Activated CD8-positive, alpha-beta memory T cell treated with anti-CD3 and anti-CD28 coated beads for 4 hours (primary cell): Measurements from ENCODE around the gene TNNI3K.

Experiments
- DNase-seq, 2 donors: peaks; one replicate each; pipeline ENCODE4 v3.0.0-alpha.2; 2020; ENCODE audit warnings: low read depth in 2 of 2

TNNI3K gene

DNA sequence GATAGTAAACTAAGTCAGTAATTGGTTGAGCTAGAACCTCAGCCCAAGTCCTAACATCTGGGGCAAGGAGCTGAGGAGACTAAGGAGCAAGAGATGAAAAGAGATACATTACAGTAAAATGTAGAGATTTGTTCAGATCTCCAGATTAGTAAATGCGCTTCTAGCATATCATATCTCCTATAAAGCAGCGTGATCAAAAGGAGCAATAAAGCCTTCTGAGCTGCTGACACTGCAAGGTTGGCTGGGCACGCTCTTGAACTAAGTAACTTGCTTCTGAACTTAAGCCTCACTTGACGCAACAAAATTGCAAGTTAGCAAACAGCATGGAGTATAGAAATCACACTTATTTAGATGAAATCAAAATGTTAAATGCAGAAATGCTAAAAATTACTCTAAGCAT, 196.3 kb downstream of the TNNI3K start:
- no peak for DNase-seq

DNA sequence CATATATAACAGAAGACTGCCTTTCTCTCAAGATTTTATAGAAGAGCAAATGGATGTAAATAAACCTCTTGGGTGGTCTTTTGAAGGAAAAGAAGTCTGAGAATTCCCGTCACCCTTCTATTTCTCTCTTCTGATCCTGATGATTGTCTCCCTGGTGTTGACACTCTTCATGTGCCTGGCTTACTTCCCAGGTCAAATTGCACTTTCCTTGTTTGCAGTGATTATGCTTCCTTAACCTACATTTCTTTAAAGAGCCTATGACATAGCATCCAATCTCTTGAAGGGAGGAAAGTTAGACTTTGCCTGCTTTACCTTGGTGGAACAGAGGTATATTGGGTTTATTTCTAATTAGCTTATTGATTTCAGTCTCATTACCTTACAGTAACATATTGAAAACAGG, 197.1 kb downstream of the TNNI3K start:
- DNase-seq, result no peak

DNA sequence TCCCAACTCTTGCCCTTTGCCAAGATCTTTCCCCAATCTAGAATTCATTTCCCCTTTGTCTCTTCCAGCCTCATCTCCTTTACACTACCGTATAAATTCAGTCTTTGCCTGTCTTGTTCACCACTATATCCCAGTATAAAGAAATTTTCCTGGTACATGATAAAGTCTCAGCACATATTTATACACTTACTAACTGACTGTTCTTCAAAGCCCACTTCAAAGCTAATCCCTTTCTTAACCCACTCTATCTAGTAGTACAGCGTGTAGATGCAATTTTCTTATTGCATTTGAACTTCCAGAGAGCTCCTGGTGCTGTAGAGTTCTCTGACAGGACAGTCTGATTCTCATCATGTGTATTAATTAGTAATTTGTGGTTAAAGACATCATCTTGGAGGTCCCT, 199.1 kb downstream of the TNNI3K start:
- DNase-seq, result no peak

DNA sequence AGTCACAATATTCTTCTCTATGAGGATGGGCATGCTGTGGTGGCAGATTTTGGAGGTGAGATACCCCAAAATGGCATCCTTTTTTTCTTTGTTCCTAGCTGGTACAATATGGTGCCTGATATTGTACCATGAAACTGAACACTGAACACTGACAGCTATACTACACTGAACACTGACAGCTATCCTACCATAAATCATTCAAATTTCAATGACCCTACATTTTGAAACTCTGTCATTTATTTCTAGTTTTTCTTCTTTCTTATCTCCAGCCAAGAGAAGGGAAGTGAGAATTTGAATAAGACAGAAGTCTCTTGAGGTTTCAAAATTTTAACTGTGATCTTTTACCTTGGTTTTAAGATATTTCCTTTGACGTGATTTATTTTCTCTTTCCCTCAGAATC, 200.9 kb downstream of the TNNI3K start:
- no peak for DNase-seq

DNA sequence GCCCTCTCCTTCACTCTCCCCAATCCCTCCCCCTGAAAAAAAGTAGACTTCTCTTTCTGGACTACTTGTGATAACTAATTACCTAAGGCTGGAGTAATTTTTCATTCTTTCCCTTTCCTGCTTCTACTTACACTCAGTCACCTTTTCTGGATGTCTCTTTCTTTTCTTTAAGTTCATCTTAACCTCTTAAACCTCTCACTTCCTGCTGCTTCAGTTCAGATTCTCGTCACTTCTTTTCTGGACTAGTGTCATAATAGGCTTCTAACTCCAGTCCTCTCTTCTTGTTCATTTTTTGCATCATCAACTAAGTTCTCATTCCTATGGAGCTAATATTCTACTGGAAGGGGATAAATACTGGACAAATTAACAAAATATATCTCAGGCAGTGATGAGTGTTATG, 201.8 kb downstream of the TNNI3K start:
- no peak for DNase-seq

DNA sequence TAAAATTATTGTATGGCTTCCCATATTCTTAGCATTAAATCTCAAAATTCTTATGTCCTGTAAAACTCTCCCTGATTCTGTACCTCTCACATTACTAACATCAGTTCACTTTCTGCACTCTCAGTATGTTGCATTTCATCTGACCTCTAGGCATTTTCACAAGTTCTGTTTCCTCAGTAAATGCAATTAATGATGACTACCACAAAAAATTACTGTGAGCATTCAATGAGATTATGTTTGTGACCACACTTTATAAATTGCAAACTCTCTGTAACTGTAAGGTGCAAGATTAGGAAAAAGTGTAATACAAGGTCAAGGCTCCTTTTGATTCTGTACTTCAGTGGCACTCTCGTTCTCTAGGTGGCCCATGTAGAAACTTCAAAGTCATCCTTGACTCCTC, 216.8 kb downstream of the TNNI3K start:
- no peak for DNase-seq

DNA sequence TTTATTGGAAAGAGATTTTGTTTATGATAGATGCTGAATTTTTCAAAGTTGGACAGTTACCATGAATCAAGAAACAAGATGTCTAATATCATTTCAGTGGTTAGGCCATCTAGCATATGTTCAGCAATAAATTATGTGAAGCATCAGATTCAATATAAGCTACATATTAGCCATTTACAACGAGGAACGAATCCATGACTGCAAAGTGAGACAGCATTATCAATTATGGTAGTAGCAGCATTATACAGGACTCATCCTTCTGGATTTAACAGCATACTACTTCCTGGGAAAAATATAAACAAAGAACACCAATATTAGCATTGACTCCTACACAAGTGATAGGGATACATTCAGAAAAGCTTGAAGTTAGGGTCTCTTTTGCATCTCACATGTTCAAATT, 218.1 kb downstream of the TNNI3K start:
- no peak for DNase-seq

DNA sequence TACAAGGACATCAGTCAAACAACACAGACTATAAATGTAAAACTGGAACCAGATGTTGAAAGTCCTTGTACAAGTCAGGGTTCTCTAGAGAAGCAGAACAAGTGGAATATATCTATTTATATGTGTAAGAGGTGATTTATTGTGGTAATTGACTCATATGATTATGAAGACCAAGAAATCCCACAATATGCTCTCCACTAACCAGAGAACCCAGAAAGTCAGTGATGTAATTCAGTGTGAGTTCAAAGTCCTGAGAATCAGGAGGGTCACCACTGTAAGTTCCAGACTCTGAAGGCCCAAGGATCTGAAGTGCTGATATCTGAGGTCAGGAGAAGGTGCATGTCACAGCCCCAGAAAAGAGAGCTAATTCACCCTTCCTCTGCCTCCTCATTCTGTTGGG, 220.2 kb downstream of the TNNI3K start:
- DNase-seq, result no peak

DNA sequence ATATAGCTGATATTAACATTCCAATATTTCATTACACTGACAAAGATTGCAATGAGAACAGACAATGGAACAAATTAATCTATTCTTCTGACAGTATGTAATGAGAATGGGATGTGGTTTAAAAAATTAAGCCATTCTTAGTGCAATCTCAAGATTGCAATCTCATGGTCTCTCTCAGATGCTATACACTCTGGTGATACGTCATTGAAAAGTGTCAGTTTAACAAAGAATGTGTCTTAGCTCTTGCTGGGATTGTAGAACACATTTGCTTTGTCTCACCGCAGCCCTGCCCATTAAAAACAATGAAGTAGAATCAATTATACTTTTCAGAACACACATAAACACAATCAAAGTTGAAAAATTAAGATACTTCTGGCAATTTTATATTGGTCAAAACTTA, 222.1 kb downstream of the TNNI3K start:
- no peak for DNase-seq

DNA sequence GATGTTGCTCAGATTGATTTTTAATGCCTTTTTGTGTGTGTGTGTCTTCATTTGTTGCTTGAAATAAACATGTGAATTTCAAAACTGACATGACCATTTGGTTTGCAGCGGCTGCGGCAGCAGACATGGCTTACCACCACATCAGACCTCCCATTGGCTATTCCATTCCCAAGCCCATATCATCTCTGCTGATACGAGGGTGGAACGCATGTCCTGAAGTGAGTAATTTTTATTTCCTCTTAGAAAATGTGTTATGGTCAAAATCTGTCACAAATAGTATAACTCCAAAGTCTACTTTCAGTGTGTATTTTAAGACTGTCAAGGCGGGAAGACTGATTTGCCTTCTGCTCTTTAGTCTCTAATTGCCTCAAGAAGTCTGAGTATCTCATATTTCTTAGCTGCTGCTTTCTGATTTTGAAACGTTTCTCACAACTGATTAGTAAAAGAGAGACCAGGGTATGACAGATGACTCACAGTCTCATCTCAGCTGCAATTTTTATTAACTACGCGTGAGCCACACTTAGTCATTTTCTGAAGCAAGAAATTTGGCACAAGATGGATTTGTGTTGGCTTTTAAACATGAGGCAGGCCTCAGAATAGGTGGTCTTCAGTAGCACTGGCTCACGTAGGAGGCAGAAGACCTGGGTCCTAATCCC, 228.3 kb downstream of the TNNI3K start:
- no peak for DNase-seq

DNA sequence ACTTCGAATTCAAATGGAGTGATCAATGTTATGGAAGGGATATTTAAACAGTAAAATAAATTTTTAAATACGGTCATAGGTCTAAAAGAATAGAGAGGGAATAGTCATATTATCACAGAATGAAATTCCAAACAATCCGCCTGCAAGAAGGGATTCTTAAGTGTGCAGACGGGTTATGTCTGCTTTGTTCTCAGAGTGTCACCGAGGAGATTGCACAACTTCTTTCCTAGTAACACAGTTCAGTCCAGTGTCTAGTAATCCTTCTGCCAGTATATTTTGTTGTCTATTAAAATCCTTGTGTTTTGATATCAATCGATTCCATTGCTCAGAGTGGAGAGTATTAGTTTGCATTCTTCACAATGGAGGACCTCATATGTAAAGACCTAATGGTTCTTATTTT, 228.8 kb downstream of the TNNI3K start:
- no peak for DNase-seq

DNA sequence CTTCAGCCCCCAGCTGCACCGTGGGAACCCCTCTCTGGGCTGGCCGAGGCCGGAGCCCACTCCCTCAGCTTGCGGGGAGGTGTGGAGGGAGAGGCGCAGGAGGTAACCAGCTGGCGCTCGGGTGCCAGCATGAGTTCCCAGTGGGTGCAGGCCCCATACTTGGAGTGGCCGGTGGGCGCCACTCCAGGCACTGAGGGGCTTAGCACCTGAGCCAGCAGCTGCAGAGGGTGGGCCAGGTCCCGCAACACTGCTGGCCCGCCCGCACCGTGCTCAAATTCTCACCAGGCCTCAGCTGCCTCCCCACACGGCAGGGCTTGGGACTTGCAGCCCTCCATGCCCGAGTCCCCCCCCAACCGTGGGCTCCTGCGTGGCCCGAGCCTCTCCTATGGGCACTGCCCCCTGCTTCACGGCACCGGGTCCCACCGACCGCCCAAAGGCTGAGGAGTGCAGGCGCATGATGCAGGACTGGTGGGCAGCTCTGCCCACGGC, 230.1 kb downstream of the TNNI3K start:
- DNase-seq, result no peak

DNA sequence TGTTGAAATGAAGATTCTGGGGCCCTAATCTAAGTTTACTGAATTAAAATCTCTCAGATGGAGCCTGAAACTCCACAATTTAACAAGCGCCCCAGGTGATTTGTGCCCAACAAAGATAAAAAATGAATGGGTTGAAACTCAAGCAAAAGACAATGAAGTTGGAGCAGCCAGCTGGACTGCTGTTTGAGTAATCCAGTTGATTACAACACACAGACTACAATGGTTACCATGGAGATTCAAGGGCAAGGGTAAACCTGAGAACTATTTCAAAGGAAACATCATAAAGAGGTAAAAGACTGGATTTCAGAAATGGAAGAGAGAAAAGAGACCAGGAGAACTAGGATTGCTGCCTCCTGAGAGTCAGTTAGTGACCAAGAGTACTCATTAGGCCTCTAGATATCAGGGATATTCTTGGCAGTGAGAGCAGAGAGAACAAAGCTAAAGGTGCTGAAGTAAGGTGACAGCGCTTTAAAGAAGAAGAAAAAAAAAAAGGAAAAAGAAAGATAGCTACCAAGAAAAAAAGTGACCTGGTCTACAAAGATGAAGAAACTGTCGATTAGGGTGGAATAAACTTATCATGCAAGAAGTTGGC, 232.7 kb downstream of the TNNI3K start:
- no peak for DNase-seq

DNA sequence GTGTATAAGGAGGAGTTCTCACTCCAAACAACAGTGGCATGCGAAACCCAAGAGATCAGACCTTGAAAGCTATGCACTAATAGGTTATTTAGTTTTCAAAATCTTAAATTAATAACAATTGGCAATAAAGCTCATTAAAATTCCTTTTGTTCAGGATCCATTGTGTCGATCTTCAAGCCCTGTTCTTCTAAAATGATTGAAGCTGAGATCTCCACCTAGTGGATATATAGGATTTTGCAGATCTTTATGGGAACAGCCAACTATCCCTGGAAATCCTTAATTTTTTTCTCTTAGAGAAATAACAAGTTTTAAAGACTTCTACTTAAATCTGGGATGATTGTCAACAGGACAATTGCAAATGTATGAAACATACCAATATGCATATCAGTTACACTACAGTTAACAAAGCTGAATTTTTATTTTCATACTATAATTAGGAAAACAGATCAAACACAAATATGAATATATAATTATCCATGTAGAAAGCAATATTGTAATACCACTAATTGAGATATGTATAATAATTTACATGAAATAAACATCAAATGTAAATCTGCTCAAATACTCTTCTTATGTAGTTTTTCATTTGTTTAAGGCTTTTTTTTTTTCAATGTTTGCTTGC, 233.9 kb downstream of the TNNI3K start:
- no peak for DNase-seq

DNA sequence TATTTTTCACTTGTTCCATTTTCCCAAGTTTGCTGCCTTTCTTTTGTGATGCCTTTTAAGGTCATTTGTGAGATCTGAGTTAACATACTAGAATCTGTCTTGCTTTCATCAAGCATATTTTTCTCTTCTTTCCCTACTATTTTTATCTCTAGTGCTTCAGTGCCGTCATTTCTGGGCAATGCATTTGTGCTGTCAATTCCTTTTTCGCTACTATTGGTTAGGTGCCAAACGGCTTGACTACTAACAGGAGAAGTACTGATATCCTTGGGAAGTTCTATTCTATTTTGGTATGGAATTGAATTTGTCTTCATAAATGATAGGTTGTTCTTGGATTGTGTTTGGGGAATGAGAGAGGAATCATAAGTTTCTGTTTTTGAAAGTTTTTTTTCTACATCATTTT, 235.1 kb downstream of the TNNI3K start:
- no peak for DNase-seq

DNA sequence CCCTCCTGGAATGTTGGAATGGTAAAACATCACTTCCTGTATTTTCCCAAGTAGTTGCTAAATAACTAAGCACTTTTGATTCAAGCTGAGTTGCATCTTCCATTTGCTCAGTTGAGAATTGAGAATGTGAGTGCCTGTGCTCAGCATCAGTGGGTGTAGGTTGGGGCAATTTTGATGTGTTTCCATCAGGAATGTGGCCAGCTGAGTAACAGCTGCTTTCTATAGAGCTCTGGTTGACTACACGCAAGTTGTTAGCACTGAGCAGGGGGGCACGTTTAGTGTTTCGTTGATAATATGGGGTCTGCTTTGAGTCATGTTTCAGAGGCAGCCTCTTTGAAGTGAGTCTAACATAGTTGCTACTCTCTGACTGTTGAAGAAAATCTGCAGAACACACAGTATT, 235.7 kb downstream of the TNNI3K start:
- DNase-seq, result no peak

DNA sequence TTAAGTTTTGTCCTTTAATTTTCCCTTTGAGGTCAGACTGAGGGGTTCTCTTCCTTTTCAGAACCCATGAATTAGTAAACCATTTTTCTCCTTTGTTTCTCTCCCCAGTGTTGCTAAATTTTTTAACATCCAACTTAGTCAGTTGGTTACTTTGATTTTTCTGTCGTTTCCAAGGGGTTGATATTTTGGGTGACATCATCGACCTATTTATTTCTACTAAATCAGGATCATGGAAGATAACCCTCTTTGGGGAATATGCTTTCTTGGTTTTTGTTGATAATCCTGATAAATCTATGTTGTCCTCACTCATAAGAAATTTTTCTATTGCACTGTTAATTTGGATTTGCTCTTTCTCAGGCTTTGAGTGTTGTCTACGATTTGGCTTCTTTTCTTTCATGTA, 236.3 kb downstream of the TNNI3K start:
- no peak for DNase-seq

DNA sequence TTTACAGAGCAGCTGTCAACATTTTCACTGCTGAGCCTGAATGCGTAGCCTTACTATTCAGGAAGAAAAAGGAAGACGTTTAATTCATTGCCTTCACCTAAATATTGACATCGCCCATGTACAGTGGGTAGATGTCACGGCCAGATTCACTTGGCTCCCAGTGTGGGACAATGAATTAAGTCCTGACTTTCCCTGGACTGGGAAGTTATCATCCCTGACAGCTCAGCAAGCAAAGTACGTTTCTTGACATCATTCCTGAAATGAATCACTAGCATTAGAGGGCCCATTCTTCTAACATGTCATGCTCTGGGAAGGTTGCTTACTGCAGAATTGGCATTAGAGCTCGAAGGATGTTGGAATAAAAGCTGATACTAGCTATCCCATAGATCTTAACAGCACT, 239.4 kb downstream of the TNNI3K start:
- DNase-seq, result no peak

DNA sequence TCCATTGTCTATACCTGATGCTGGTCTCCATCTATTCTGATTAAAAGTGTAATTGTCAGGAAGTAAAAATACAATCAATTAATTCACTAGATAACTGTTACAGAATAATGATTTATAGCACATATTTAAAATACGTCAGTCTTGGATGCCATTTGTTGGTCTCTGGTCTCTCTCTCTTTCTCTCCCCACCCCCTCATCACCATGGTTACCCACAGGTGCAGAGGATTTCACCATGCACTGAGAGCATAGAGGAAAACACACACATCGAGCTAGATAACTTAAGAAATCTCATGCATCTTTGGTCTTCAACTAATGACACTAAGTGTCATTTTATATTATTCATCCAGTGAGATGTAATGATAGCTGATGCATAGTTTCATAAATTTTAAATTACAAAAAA, 243.8 kb downstream of the TNNI3K start:
- no peak for DNase-seq

DNA sequence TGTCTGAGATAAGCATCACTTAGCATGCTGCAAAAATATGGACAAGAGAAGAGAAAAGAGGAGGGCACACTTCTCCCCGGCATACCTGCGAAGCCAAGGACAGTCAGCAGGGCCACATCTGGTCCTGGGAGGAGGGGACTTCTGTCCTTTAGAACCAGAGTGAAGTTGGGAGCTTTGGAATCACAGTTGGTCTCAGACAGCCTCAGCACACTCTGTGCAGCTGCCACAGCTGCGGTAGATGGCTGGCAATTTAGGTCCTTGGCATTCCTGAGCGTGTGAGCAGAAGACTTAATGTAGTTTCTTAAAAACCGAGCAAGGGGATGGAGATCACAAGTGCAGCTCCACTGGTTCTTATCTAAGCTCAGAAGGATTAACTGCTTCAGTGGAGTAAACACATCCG, 244.9 kb downstream of the TNNI3K start:
- DNase-seq, result no peak

DNA sequence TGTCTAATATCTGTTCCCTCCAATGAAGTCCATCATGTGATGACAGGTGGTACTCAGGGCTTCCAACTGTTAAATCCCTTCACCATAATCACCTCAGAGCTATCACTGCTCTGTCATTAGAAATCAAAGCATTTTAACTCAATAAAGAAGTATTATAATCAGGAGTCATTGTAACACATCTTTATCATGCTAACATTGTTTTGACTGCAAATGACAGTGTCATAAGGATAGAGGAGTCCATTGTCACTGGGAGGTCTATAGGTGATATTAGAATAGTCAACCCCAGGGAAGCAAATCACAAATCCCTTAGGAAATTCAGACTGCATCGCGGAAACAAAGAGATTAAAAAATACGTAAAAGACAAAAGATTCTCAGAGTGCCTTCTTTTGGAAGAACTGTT, 246.4 kb downstream of the TNNI3K start:
- DNase-seq, result no peak

DNA sequence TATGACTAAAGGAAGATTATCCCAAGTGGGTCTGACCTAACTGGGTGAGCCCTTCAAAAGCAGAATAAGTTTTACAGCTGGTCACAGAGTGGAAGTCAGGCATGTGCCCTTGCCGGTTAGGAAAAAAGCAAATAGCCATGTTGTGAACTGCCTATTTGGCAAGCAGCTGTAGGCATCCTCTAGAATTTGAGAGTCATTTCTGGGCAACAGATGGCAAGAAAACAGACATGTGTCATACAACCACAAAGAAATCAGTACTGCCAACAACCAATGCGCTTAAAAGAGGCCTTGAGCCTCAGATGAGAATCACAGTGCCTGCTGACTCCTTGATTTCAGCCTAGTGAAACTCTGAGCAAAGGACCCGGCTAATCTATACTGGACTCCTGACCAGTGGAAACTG, 250.4 kb downstream of the TNNI3K start:
- DNase-seq, result no peak

DNA sequence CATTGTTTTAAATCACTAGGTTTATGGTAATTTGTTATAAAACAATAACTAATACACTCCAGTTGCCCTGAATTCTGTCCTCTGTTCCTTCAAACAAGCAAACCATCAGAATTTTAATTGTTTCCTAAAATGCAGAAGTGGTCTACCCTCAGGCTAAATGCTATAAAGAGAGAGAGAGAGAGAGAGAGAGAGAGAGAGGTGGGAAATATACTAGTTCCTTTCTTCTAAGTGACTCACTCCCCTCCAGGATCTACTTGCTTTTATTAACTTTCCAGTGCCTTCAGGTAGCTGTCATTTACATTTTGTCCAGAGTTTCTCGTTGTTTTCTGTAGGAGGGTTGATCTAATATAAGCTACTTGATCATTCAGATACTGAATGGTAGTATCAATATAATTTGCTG, 250.8 kb downstream of the TNNI3K start:
- DNase-seq, result no peak

DNA sequence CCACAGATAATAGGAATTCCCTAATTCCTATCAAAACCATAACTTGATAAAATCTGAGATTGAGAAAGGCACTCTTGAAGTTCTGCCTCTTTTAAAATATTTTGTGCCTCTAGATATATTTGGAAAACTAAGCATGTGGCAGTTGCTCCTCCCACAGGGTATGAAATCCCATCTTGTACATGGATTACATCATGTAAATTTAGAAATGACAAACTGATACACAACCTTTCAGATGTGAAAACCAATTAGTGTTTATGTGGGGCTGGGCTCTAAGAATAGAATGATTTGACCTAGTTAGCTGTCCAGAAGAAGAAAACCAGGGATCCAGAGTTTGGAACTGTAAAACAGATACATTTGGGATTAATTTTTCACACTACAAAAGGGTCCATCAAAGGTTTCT, 261.5 kb downstream of the TNNI3K start:
- no peak for DNase-seq
